Mucosa of rectum (tissue), 2 donors: Measurements from ENCODE around the gene MAPK8.

Source experiments
- H3K27ac ChIP-seq, 2 donors: one replicate each; pipeline ENCODE4 v1.7.0; 2013; ENCODE audit warnings: inconsistent platforms in 2 of 2, low read depth in 2 of 2, low read length in 2 of 2
- H3K27me3 ChIP-seq, 2 donors: one replicate each; pipeline ENCODE4 v1.7.0; 2013; ENCODE audit warnings: low read length in 2 of 2; ENCODE audit not compliant: control insufficient read depth in 2 of 2, insufficient read depth in 2 of 2
- H3K36me3 ChIP-seq, 2 donors: one replicate each; pipeline ENCODE4 v1.7.0; 2013; ENCODE audit warnings: low read length in 2 of 2; ENCODE audit not compliant: control insufficient read depth in 2 of 2, insufficient read depth in 2 of 2
- H3K4me1 ChIP-seq, 2 donors: one replicate each; pipeline ENCODE4 v1.7.0; 2013; ENCODE audit warnings: low read length in 2 of 2, mild to moderate bottlenecking in 1 of 2; ENCODE audit not compliant: control insufficient read depth in 2 of 2, insufficient read depth in 2 of 2
- H3K4me3 ChIP-seq, 2 donors: one replicate each; pipeline ENCODE4 v1.7.0; 2013; ENCODE audit warnings: low read length in 2 of 2
- H3K9ac ChIP-seq, 2 donors: one replicate each; pipeline ENCODE4 v1.7.0; 2013; ENCODE audit warnings: low read length in 2 of 2, low read depth in 1 of 2, mild to moderate bottlenecking in 1 of 2
- H3K9me3 ChIP-seq, 2 donors: one replicate each; pipeline ENCODE4 v1.7.0; 2013; ENCODE audit warnings: low read length in 2 of 2; ENCODE audit not compliant: control insufficient read depth in 2 of 2
- donor health status: healthy.
- donor health status: Normal muscosa, but diverticular disease.

The MAPK8 gene

DNA sequence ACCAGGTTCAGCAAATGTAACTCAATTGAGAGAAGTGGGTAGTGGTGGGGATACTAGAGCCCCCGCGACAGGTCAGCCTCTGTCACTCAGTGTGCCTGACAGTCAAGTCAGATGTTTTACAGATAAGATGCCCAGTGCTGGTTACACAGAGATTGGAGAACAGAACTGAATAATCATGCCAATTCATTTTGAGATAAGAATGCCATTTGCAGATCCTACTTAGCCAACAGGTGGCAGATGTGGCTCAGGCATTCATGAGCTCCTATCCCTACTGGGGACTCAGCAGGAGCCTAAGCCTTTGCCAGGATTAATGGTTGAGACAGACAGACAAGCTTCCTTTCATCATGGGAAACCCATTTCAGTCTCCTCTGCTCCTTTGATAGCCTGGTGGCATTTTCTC lies 137.8 kb downstream of the MAPK8 start:
- no peak overlapping the region for H3K27ac ChIP-seq
- H3K4me1 ChIP-seq: peaks cover 0 to 2% of the 10 kb centered on the region in 2 donors
- H3K4me3 ChIP-seq: no peak overlapping the region
- no peaks in the 10 kb centered on the region for H3K27me3 ChIP-seq
- H3K9ac ChIP-seq: no peak overlapping the region
- H3K9me3 ChIP-seq: no peaks in the 10 kb centered on the region
- H3K36me3 ChIP-seq: no peaks in the 10 kb centered on the region

DNA sequence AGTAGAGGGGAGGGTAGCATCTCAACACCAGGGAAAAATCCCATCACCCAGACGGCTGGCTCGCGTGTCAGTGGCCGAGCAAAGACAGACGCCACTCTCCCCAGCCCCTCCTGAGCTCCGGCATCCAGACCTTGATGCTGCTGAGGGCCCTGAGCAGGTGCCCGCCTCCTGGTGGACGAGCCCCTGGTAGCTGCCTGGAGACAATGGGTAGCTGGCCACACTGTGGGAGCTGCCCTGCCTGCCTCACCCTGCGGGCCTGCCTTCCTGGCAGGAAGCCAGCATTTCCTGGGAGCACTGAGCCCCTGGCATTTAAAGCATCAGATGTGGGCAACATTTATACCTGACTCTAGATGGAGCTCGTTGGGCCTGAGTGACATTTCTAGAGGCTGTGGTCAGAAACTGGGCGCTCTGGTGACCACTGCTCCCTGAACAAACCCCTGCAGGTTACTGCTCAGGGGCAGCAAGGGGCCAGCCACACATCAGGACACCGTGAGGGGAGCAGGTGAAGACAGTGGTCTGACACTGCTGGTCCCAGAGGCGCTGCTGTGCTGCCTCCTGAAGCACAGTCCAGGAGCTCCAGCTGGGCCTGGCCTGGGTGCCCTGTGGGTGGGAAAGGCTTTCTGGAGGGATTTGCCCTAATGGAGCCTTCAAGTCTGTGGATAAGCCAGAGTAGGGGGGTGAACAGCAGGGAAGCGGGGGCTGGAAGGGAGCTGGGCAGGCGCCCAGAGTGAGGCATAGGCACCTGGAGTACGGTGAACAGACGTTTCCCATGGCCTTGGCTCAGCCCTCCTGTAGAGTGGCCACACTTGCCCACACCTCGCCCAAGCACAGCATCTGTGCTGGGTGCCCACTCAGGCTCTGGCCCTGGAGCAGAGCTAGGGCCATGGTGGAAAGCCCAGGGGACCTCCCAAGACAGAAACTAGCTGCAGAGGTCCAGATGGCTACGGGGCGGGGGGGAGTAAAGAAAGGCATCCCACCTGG lies 138.7 kb downstream of the MAPK8 start:
- Histone ChIP-seq H3K36me3 (no peaks in the 10 kb centered on the region), H3K4me3 (no peak overlapping the region), H3K27ac (no peak overlapping the region), H3K9me3 (no peaks in the 10 kb centered on the region), H3K9ac (no peak overlapping the region), H3K4me1 (no peaks in the 10 kb centered on the region), H3K27me3 (no peaks in the 10 kb centered on the region)

DNA sequence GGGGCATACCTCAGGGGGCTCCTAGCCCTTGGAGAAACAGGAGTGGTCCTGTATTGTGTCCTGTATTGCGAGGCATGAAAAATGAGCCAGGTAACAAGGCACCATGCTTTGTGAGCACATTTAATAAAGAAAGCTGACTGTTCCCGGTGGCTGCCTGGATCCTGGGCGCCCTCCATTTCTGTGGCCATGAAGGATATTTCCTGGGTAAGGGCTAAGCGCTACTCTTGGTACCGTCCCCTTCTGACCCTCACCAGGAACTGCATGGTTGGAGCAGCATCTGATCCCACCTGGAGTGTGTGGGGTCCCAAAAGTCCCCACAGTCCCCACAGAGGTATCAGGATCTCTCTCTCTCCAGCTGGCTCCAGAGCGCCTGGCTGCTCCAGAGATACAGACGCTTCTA lies 139.5 kb downstream of the MAPK8 start:
- no peaks in the 10 kb centered on the region for H3K36me3 ChIP-seq
- H3K9me3 ChIP-seq: no peaks in the 10 kb centered on the region
- H3K9ac ChIP-seq: no peak overlapping the region
- no peak overlapping the region for H3K27ac ChIP-seq
- no peak overlapping the region for H3K4me3 ChIP-seq
- no peaks in the 10 kb centered on the region for H3K27me3 ChIP-seq
- H3K4me1 ChIP-seq: no peaks in the 10 kb centered on the region

DNA sequence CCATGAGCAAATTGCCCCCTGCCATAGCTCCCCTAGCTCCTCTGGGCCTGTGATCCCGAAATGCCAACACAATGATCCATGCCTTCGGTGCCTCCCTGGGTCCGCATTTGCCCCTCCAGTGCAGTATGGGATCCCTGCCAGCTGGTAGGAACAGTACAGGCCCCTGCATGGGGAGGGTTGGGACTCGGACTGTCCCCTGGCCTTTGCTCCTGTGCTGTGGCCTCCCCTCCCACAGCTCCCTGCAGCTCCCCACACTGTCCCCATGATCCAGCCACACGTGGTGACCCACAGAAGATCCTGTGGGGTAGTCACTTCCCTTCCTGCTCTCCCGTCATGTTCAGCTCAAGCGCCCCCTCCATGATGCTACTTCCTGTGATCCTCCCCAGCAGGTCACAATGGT lies 140.3 kb downstream of the MAPK8 start:
- Histone ChIP-seq H3K27me3 (no peaks in the 10 kb centered on the region), H3K9me3 (no peaks in the 10 kb centered on the region), H3K36me3 (no peaks in the 10 kb centered on the region), H3K27ac (no peak overlapping the region), H3K4me1 (no peaks in the 10 kb centered on the region), H3K9ac (no peak overlapping the region), H3K4me3 (no peak overlapping the region)

DNA sequence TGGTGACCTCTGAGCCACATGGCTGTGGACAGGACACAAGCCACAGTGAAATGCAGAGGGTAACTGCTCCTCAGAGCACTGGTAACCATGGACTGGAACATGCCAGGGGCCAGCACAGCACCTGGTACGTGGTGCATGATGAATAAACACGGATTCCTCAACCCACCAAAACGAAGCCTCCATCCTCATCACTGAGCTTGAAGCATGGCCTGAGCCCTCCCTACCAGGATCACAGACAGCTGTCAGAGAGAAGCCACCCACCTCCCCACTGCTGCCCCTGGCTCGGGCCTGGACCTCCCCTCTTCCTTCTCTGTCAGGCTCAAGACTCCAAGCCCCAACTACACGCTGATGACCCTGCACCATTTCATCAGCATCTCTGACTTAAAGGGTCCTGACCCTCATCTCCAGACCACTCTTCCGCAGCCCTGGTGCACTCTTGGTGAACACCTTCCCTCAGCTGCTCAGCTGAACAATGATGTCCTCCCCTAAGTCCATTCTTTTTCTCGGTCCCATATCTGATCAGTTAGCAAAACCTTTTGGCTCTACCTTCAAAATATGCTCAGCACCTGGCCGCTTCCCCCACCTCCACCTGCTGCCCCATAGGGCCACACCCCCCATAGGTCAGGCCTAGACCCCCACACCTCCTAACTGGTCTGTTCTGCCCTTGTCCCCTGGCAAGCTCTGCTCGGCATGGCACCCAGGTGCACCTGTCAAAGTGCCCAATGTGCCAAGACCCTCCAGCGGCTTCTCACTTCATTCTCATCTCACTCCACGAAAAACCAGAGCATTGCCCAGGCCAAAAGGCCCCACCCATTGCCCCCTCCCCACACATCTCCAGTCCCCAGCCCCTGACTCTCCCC lies 141.1 kb downstream of the MAPK8 start:
- H3K4me3 ChIP-seq: no peak overlapping the region
- no peak overlapping the region for H3K27ac ChIP-seq
- no peak overlapping the region for H3K9ac ChIP-seq
- no peaks in the 10 kb centered on the region for H3K27me3 ChIP-seq
- no peaks in the 10 kb centered on the region for H3K4me1 ChIP-seq
- no peaks in the 10 kb centered on the region for H3K36me3 ChIP-seq
- no peaks in the 10 kb centered on the region for H3K9me3 ChIP-seq

GRCh38 chr10:48448796-48449195 lies 142.3 kb downstream of the MAPK8 start:
- Histone ChIP-seq H3K27me3 (no peaks in the 10 kb centered on the region), H3K4me1 (no peaks in the 10 kb centered on the region), H3K9ac (no peak overlapping the region), H3K36me3 (no peaks in the 10 kb centered on the region), H3K27ac (no peak overlapping the region), H3K4me3 (no peak overlapping the region), H3K9me3 (no peaks in the 10 kb centered on the region)

GRCh38 chr10:48449501-48450232 lies 143.2 kb downstream of the MAPK8 start:
- Histone ChIP-seq H3K27me3 (no peaks in the 10 kb centered on the region), H3K4me1 (no peaks in the 10 kb centered on the region), H3K9ac (no peak overlapping the region), H3K36me3 (no peaks in the 10 kb centered on the region), H3K9me3 (no peaks in the 10 kb centered on the region), H3K27ac (no peak overlapping the region), H3K4me3 (no peak overlapping the region)

GRCh38 chr10:48450233-48450740 lies 143.8 kb downstream of the MAPK8 start:
- no peaks in the 10 kb centered on the region for H3K9me3 ChIP-seq
- no peaks in the 10 kb centered on the region for H3K27me3 ChIP-seq
- no peaks in the 10 kb centered on the region for H3K4me1 ChIP-seq
- H3K27ac ChIP-seq: no peak overlapping the region
- no peaks in the 10 kb centered on the region for H3K36me3 ChIP-seq
- no peak overlapping the region for H3K4me3 ChIP-seq
- no peak overlapping the region for H3K9ac ChIP-seq

- Histone ChIP-seq H3K4me1 (no peaks in the 10 kb centered on the region), H3K36me3 (no peaks in the 10 kb centered on the region), H3K27ac (no peak overlapping the region), H3K9me3 (no peaks in the 10 kb centered on the region), H3K4me3 (no peak overlapping the region), H3K9ac (no peak overlapping the region), H3K27me3 (no peaks in the 10 kb centered on the region)
Measured at GRCh38 chr10:48450741-48451466, 144.4 kb downstream of the MAPK8 start.
